Gastroesophageal sphincter (tissue), 4 donors: ENCODE data around the gene UROS. TPM values are rescaled to one million over a fixed set of nuclear protein-coding genes. Genes with fewer than 3 reads are reported as not detected.

ENCODE experiments used
- ATAC-seq: fragments of 150-250 bp; one replicate; pipeline ENCODE4 v1.9.1; 2016; ENCODE audit warnings: mild to moderate bottlenecking, moderate library complexity
- H3K27ac ChIP-seq, 4 donors: fragments of 200-600 bp; sonication (generic) in 3 of 4; 1 replicate in 3 of 4; 2 replicates in 1 of 4; pipeline ENCODE4 v1.5.1; 2016 to 2019
- H3K27me3 ChIP-seq: fragments of 200-600 bp; sonication (generic); one replicate; pipeline ENCODE4 v1.5.1; 2019
- H3K36me3 ChIP-seq, 2 donors: fragments of 200-600 bp; sonication (generic); one replicate each; pipeline ENCODE4 v1.5.1; 2019; ENCODE audit warnings: control low read depth in 1 of 2
- H3K4me1 ChIP-seq, 3 donors: fragments of 200-600 bp; sonication (generic); 1 replicate in 2 of 3; 2 replicates in 1 of 3; pipeline ENCODE4 v1.5.1; 2016 to 2019; ENCODE audit warnings: control low read depth in 2 of 3
- H3K4me3 ChIP-seq, 2 donors: fragments of 200-600 bp; sonication (generic); one replicate each; pipeline ENCODE4 v1.5.1; 2019; ENCODE audit warnings: mild to moderate bottlenecking in 1 of 2, moderate library complexity in 1 of 2
- H3K9me3 ChIP-seq, 3 donors: fragments of 200-600 bp; sonication (generic); one replicate each; pipeline ENCODE4 v1.5.1; 2017 to 2019; ENCODE audit warnings: control low read depth in 2 of 3
- CTCF ChIP-seq, 4 experiments: fragments of 200-600 bp in 2 of 4; fragments of 450-650 bp in 2 of 4; sonication (generic) in 1 of 4; IDR thresholded peaks; one replicate each; pipeline ENCODE4 v1.5.1; 2017 to 2019; ENCODE audit warnings: antibody characterized with exemption in 4 of 4, mild to moderate bottlenecking in 2 of 4, moderate library complexity in 2 of 4
- EP300 ChIP-seq: sonication (generic); formaldehyde crosslinking; IDR thresholded peaks from one replicate; pipeline ENCODE4 v1.6.1; 2017; ENCODE audit warnings: antibody characterized with exemption, mild to moderate bottlenecking
- POLR2A ChIP-seq, 2 donors: fragments of 450-650 bp; IDR thresholded peaks; one replicate each; pipeline ENCODE4 v1.6.1; 2017; ENCODE audit warnings: antibody characterized with exemption in 2 of 2, mild to moderate bottlenecking in 2 of 2, moderate library complexity in 1 of 2
- POLR2AphosphoS5 ChIP-seq: sonication (generic); formaldehyde crosslinking; IDR thresholded peaks from one replicate; pipeline ENCODE4 v1.6.1; 2017; ENCODE audit warnings: antibody characterized with exemption
- WGBS, 2 donors: methylation state at CpG; one replicate each; pipeline ENCODE4 v1.1.5; 2018; ENCODE audit warnings: low coverage in 1 of 2; 5-methylcytosine and 5-hydroxymethylcytosine counted together
- total RNA-seq, 4 donors: library from RNA; depleted of rRNA; stranded (reverse); fragments of >200 nt; gene quantifications; one replicate each; pipeline ENCODE4 v1.1.0, GENCODE V29; 2016

UROS gene
- total RNA-seq, 4 donors from 2014 or later: 25.3 to 64.0 (median 39.1) TPM

- no peak for TF ChIP-seq EP300
- no peak for TF ChIP-seq CTCF (IDR thresholded peaks at IDR 0.05)
- TF ChIP-seq POLR2AphosphoS5: no peak
- no peak for TF ChIP-seq POLR2A (IDR thresholded peaks at IDR 0.05)
- 72 to 75% methylated on average over 3 of the region's 3 CpGs for WGBS, 2 donors
- ATAC-seq: no peak
Measured at GRCh38 chr10:125865120-125865519, 42.1 kb upstream of the UROS start.

GRCh38 chr10:125859128-125859817 is 36.2 kb upstream of the UROS start:
- WGBS, 2 donors: 82 to 86% methylated on average over 2 to 3 of the region's 4 CpGs
- Histone ChIP-seq H3K4me3 (no peak overlapping the region), H3K9me3 (no peaks in the 10 kb centered on the region), H3K4me1 (no peaks in the 10 kb centered on the region), H3K27ac (no peak overlapping the region), H3K36me3 (peaks cover 0 to 65% of the 10 kb centered on the region in 2 donors), H3K27me3 (no peaks in the 10 kb centered on the region)
- TF ChIP-seq EP300: no peak
- TF ChIP-seq CTCF (IDR thresholded peaks at IDR 0.05): no peak
- TF ChIP-seq POLR2A (IDR thresholded peaks at IDR 0.05): no peak
- no peak for TF ChIP-seq POLR2AphosphoS5
- ATAC-seq: no peak

More at GRCh38 chr10:125865120-125865519, 42.1 kb upstream of the UROS start:
- Histone ChIP-seq H3K4me3 (no peak overlapping the region), H3K36me3 (peaks cover 0 to 42% of the 10 kb centered on the region in 2 donors), H3K27ac (no peak overlapping the region), H3K9me3 (no peaks in the 10 kb centered on the region), H3K27me3 (no peaks in the 10 kb centered on the region), H3K4me1 (no peaks in the 10 kb centered on the region)

GRCh38 chr10:125857185-125857760 is 34.2 kb upstream of the UROS start:
- H3K4me1 ChIP-seq: no peaks in the 10 kb centered on the region
- no peak overlapping the region for H3K4me3 ChIP-seq
- no peaks in the 10 kb centered on the region for H3K9me3 ChIP-seq
- TF ChIP-seq EP300 (no peak), POLR2A (IDR thresholded peaks at IDR 0.05) (no peak), CTCF (IDR thresholded peaks at IDR 0.05) (no peak), POLR2AphosphoS5 (no peak)
- no peak overlapping the region for H3K27ac ChIP-seq
- no peaks in the 10 kb centered on the region for H3K27me3 ChIP-seq
- peaks cover 0 to 72% of the 10 kb centered on the region in 2 donors for H3K36me3 ChIP-seq
- ATAC-seq: no peak
- WGBS, 2 donors: 83% methylated on average over 1 of the region's 2 CpGs; no CpG with 5 or more reads in 1 of the 2 donors

- ATAC-seq: no peak
- no peaks in the 10 kb centered on the region for H3K27me3 ChIP-seq
- H3K36me3 ChIP-seq: peaks cover 0 to 89% of the 10 kb centered on the region in 2 donors
- no peak overlapping the region for H3K27ac ChIP-seq
- H3K4me3 ChIP-seq: no peak overlapping the region
- no peaks in the 10 kb centered on the region for H3K9me3 ChIP-seq
- H3K4me1 ChIP-seq: no peaks in the 10 kb centered on the region
- 84 to 94% methylated on average over 7 of the region's 7 CpGs for WGBS, 2 donors
- TF ChIP-seq POLR2AphosphoS5 (no peak), EP300 (no peak), CTCF (IDR thresholded peaks at IDR 0.05) (no peak), POLR2A (IDR thresholded peaks at IDR 0.05) (no peak)
Measured at GRCh38 chr10:125852487-125852886, 29.4 kb upstream of the UROS start.
